Type B pancreatic cell (in vitro differentiated cells): Measurements from ENCODE around the gene MYO7A. TPM values are rescaled to one million over a fixed set of nuclear protein-coding genes. Genes with fewer than 3 reads are reported as not detected.
A peak's percentile ranks its signal among the peaks of the same experiment; 100 is the strongest.

Experiments
- DNase-seq: peaks from one replicate; pipeline ENCODE4 v3.0.0; 2021; ENCODE audit warnings: mixed read lengths; ENCODE audit not compliant: unreplicated experiment; ENCODE audit errors: extremely low spot score
- H3K27ac Mint-ChIP-seq: 2 replicates; pipeline ENCODE4 v1.8.0; 2021; ENCODE audit warnings: mild to moderate bottlenecking, mixed read lengths
- H3K27me3 Mint-ChIP-seq: 2 replicates; pipeline ENCODE4 v1.8.0; 2021; ENCODE audit warnings: mixed read lengths
- H3K36me3 Mint-ChIP-seq: 2 replicates; pipeline ENCODE4 v1.8.0; 2021; ENCODE audit warnings: mixed read lengths
- H3K4me1 Mint-ChIP-seq: one replicate; pipeline ENCODE4 v1.8.0; 2021; ENCODE audit warnings: mixed read lengths; ENCODE audit not compliant: unreplicated experiment
- H3K4me3 Mint-ChIP-seq: 2 replicates; pipeline ENCODE4 v1.8.0; 2021; ENCODE audit warnings: mild to moderate bottlenecking, mixed read lengths
- H3K9me3 Mint-ChIP-seq: 2 replicates; pipeline ENCODE4 v1.8.0; 2021; ENCODE audit warnings: mixed read lengths
- total RNA-seq: library from RNA; stranded (reverse); gene quantifications from 2 replicates; pipeline ENCODE4 v1.2.1, GENCODE V29; 2021; ENCODE audit warnings: low replicate concordance
- TF ChIP-seq, protein P1 (sequence below): fragments of 200-600 bp; sonication (generic); conservative IDR thresholded peaks from 2 replicates; pipeline ENCODE4 v1.5.0; 2021; ENCODE audit warnings: antibody characterized with exemption, mild to moderate bottlenecking

Gene MYO7A
- total RNA-seq, 1 donor from 2014 or later: 2.8 TPM

- Mint-ChIP-seq H3K4me1 (peaks cover 5% of the 10 kb centered on the region), H3K36me3 (no peaks in the 10 kb centered on the region), H3K27me3 (no peaks in the 10 kb centered on the region), H3K4me3 (no peak overlapping the region), H3K9me3 (no peaks in the 10 kb centered on the region), H3K27ac (no peak overlapping the region)
- TF ChIP-seq, protein P1, sequence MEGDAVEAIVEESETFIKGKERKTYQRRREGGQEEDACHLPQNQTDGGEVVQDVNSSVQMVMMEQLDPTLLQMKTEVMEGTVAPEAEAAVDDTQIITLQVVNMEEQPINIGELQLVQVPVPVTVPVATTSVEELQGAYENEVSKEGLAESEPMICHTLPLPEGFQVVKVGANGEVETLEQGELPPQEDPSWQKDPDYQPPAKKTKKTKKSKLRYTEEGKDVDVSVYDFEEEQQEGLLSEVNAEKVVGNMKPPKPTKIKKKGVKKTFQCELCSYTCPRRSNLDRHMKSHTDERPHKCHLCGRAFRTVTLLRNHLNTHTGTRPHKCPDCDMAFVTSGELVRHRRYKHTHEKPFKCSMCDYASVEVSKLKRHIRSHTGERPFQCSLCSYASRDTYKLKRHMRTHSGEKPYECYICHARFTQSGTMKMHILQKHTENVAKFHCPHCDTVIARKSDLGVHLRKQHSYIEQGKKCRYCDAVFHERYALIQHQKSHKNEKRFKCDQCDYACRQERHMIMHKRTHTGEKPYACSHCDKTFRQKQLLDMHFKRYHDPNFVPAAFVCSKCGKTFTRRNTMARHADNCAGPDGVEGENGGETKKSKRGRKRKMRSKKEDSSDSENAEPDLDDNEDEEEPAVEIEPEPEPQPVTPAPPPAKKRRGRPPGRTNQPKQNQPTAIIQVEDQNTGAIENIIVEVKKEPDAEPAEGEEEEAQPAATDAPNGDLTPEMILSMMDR: peak; percentile 60
- no peak for DNase-seq
These were observed 12.8 kb upstream of the MYO7A start for GRCh38 chr11:77115181-77115611.

GRCh38 chr11:77115956-77116355 lies 12.1 kb upstream of the MYO7A start:
- no peak overlapping the region for H3K4me3 Mint-ChIP-seq
- DNase-seq: no peak
- no peak overlapping the region for H3K27ac Mint-ChIP-seq
- TF ChIP-seq, protein P1: no peak
- H3K9me3 Mint-ChIP-seq: no peaks in the 10 kb centered on the region
- H3K4me1 Mint-ChIP-seq: peaks cover 5% of the 10 kb centered on the region
- no peaks in the 10 kb centered on the region for H3K27me3 Mint-ChIP-seq
- no peaks in the 10 kb centered on the region for H3K36me3 Mint-ChIP-seq

DNA sequence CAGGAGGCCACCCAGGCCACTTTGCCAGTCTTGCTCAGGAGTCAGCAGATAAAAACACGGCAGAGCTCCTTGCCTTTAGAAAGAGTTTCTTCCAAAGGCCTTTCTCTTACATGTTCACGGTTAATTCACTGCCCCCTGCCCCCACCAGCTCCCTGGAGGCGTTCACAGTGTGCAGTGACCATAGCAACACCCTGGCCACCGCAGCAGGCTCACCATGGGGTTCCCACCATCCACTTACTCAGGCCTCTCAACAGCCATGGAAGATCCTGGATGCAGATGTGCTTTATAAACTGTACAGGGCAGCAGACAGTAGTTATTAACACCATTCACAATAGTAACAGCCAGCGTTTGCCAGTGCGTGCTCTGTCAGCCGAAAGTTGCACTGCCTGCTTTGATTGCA lies 10.6 kb upstream of the MYO7A start:
- Mint-ChIP-seq H3K4me3 (no peak overlapping the region), H3K27ac (no peak overlapping the region), H3K27me3 (no peaks in the 10 kb centered on the region), H3K36me3 (no peaks in the 10 kb centered on the region), H3K4me1 (peaks cover 5% of the 10 kb centered on the region), H3K9me3 (no peaks in the 10 kb centered on the region)
- TF ChIP-seq, protein P1: no peak
- no peak for DNase-seq

DNA sequence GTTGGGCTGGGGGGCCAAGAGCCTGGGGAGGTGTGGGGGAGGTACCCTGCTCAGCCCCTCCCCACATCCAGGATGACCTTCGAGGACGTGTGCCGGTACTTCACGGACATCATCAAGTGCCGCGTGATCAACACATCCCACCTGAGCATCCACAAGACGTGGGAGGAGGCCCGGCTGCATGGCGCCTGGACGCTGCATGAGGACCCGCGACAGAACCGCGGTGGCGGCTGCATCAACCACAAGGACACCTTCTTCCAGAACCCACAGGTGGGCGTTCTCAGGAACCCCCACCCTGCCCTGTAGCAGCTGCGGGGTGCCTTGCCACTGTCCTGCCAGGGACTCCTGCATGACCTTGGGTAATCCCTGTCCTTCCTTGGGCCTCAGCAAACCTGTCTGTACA lies 10.0 kb upstream of the MYO7A start:
- no peak for DNase-seq
- no peaks in the 10 kb centered on the region for H3K9me3 Mint-ChIP-seq
- H3K27me3 Mint-ChIP-seq: no peaks in the 10 kb centered on the region
- H3K4me3 Mint-ChIP-seq: no peak overlapping the region
- no peak overlapping the region for H3K27ac Mint-ChIP-seq
- TF ChIP-seq, protein P1: no peak
- H3K4me1 Mint-ChIP-seq: peaks cover 5% of the 10 kb centered on the region
- H3K36me3 Mint-ChIP-seq: no peaks in the 10 kb centered on the region

DNA sequence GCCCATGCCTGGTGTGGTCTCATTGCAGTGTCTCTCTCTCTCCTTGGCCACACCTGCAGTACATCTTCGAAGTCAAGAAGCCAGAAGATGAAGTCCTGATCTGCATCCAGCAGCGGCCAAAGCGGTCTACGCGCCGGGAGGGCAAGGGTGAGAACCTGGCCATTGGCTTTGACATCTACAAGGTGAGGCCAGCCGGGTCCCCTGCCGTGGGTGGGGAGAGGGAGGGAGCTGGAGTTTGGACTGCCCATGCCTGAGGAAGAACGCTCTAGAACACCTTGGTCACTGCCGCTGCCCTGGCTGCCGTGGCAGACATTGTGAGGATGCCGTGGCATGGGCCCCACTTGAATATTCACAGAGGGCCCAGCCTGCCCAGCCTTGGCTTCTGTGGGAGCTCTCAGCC lies 9.1 kb upstream of the MYO7A start:
- Mint-ChIP-seq H3K27me3 (no peaks in the 10 kb centered on the region), H3K27ac (no peak overlapping the region), H3K4me1 (no peaks in the 10 kb centered on the region), H3K36me3 (no peaks in the 10 kb centered on the region), H3K9me3 (no peaks in the 10 kb centered on the region), H3K4me3 (no peak overlapping the region)
- TF ChIP-seq, protein P1: no peak
- no peak for DNase-seq

- Mint-ChIP-seq H3K27ac (no peak overlapping the region), H3K36me3 (no peaks in the 10 kb centered on the region), H3K4me3 (no peak overlapping the region), H3K4me1 (no peaks in the 10 kb centered on the region), H3K27me3 (no peaks in the 10 kb centered on the region), H3K9me3 (no peaks in the 10 kb centered on the region)
- DNase-seq: no peak
- TF ChIP-seq, protein P1: no peak
These were observed 8.5 kb upstream of the MYO7A start for GRCh38 chr11:77119531-77119936.
